Activated CD4-positive, alpha-beta T cell treated with anti-CD3 and anti-CD28 coated beads, Interleukin-2, amount 50 U/mL, for 16 hours (primary cell): Measurements from ENCODE around the gene AVPI1.
"Not testable (repeated sequence)": the region's sequence is repeated elsewhere in the genome, so short reads cannot be mapped to it uniquely, and the experiment has no call there.

Source experiments
- DNase-seq: peaks from one replicate; pipeline ENCODE4 v3.0.0-alpha.2; 2020

AVPI1 gene

DNA sequence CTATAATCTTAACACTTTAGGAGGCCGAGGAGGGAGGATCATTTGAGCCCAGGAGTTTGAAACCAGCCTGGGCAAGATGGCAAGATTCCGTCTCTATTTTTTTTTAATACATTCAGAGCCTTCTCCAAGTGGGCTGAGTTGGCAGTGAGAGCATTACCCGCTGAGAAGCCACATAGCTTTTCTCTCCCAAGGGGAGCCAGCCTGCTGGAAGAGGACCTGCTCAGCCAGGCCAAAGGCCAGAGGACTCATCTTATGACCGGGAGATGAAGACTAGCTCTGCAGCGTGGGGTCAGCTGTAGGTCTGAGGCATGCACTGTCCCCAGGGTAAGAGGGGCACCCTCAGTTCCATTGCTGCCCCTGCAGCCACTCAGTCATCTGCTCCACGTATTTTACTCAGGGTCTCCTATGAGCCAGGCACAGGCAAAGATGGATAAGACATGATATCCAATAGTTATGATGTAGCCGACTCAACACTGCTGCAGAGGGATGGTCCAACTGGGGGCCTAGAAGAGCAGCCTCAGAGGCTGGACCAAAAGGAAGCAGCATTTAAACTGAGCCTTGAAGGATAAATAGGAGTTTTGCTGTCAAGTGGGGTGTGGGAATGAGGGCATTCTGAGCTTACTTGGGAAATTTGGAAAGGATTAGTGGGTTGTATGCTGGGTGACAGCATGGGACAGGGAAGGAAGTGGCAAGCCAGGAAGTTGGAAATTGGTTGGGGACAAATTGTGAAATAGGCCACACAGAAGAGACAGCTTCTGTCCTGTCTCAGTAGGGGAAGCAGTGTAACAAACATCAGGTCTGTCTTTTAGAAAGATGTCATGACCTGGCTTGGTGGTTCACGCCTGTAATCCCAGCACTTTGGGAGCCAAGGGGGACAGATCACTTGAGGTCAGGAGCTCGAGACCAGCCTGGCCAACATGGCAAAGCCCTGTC is 24.9 kb upstream of the AVPI1 start:
- DNase-seq: no peak

DNA sequence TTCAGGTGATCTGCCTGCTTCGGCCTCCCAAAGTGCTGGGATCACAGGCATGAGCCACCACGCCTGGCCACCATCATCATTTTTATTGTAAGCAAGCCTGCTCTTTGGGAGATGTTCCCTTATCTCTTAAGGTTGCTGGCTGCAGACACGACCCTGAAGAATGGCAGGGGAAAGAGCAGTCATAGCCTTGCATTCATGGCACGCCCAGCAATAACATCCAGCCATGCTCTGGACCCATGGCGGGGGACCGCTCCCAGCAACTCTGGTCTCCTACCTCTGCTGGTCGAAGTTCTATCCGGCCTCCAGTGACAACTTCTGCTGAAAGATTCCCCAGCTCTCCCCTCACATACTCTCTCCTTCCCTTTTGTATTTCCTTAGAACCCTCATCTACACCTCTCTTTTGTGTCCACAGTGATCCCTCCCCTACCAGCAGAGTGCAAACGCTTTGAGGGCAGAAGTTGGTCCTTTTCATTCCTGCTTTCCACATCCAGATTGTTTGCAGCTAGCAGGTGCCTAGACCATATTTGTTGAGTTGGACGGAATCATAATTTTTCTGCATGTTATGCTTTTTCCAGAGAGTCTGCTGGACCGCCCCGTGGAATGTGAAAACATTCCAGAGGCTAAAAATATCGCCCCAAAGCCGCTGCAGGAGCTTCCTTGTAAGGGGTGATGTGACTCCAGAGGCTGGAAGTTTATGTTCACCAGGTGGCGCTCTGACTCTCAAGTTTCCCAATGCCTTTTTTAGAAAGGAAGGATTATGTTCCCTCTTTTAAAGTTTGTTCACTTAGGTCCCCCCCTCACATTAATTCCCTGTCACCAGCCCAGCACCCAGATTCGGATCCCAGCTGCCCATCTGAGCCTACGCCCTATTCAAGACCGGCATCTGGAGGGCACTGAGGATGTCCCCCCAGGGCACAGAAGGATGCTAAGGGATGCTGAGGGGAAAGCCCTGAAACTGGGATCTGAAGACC is 22.2 kb upstream of the AVPI1 start:
- DNase-seq: no peak

DNA sequence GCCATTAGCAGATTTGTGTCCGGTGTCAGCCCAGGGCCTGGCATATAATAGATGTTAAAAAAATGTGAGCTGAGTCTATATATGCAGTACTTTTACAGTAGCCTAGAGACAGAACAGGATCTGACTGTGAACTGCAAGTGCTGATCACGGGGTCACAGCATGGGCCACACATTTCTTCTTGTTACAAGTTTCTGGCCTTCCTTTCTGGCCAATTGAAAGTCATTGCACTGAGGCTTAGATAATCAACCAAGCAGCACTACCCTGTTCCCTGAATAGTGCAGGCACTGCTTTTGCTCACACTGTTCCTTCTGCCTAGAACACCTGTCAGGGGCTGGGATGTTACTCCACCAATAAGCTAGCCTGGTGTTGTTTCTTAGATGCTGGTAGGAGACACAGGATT is 21.1 kb upstream of the AVPI1 start:
- no peak for DNase-seq

DNA sequence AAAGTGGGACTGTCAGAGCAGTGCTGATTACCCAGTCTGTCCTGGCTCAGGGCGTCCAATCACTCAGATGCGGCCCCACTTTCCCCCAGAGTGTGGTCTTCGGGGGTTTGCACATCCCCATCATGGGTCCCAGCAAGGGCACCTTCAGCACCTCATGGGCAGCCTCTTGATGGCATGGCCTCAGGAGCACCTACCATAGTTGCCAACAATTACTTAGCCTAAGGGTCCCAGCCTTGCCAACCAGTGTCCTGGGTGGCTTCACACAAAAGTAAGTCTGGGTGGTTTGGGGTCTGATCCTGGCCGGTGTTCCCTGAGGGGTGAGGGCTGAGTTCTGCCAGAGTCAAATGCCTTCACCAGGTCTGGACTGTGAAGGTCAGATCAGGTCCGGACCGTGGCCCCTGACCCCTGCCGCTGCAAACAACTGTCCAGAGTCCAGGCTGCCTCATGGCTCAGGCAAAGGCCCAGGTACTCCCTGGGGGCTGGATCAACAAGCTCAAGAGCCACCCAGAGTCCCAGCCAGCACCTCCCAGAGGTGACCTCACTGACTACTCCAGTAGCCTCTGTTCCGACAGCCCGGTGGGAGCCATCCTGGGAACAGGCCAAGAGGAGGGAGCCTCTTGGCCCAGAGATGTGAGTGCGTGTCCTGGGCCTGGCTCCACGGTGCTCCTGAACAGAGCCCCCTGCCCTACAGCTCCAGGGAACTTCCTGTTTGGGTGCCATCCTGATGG is 20.3 kb upstream of the AVPI1 start:
- DNase-seq: no peak

DNA sequence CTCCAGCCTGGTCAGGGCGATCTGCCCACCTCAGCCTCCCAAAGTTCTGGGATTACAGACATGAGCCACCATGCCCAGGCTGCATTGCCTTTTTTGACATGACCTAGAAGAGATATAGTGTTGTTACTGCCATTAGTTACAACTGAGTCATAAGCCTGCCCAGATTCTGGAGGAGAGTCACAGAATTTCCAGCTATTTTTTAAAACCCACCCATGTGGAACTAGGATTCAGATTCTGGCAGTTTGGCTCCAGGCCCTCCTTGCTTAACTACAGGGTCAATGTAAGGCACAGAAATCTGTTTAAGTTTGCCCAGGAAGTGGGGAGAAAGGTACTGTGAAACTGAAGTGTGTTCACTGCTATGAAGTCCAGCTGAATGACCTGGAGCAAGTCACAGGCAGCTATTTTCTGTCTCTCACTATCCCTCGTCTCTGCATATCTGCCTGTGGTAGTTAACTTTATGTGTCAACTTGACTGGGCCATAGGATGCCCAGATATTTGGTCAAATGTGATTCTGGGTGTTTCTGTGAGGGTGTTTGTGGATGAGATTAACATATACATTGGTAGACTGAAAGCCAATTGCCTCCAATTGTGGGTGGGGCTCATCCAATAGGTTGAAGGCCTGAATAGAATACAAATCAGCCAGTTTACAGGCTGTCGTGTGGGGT is 18.1 kb upstream of the AVPI1 start:
- DNase-seq: no peak

DNA sequence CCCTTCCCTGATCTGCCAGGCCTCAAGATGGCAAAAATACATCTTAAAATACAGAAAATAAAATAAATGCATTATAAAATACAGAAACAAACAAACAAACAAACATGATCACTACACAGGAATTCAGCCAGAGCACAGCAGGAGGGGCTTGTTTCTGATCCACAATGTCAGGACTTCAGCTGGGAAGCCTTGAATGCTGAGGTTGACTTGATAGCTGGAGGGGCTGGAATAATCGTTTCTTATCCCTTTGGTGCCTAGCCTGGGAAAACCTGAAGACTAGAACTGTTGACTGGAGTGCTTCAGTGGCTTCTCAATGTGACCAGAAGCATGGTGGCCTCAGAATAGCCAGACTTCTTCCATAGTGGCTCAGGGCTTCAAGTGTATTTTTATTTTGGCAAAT is 17.3 kb upstream of the AVPI1 start:
- DNase-seq: no peak

DNA sequence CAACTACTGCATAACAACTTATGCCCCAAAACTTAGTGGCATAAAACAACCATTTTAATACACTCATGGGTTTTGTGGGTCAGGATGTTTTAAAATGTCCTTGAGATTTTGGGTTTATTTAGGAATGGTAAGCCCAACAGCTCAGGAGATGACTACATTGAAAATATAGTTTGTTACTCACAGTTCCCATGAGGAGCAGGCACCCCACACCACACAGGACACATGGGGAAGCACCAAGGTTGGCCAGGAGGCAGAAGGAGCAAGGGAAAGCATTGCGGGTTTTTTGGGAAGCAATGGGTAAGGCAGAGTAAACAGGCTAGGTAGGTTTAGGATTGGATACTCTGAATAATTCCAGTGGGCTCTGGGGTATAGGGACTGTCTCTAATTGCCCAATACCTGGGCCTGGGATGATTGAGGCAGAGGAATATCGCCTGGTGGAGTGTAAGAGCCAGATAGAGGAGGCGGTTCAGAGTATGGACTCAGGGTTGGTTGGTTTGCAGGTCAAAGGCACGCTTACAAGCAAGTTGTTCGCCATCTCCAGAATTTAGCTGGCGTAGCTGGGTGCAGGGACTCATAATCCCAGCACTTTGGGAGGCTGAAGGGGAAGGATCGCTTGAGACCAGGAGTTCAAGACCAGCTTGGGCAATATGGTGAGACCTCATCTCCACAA is 16.5 kb upstream of the AVPI1 start:
- no peak for DNase-seq

DNA sequence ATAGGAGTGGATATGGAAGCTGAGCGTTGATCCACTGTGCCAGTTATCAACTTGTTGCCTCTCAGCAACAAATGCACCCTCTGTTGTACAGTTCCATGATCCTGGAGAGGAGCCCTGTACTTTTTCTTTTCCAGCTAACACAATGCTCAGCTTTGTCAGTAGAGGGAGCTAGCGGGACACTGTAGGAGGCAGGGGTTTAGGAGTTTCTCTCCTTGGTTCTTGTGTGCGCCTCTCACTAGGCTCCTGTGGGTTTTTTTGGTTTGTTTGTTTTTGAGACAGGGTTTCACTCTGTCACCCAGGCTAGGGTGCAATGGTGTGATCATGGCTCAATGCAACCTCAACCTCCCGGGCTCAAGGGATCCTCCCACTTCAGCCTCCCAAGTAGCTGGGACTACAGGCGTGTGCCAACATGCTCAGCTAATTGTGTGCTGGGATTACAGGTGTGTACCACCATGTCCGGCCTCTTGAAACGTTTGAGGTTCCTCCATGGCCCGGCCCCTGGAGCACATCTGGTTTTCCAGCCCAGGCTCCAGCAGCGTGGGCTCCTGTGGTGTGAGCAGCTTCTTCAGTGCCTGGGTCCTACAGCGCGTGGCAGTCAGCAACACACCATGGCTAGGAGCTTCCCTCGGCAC is 14.5 kb upstream of the AVPI1 start:
- peak; percentile 75 for DNase-seq

DNA sequence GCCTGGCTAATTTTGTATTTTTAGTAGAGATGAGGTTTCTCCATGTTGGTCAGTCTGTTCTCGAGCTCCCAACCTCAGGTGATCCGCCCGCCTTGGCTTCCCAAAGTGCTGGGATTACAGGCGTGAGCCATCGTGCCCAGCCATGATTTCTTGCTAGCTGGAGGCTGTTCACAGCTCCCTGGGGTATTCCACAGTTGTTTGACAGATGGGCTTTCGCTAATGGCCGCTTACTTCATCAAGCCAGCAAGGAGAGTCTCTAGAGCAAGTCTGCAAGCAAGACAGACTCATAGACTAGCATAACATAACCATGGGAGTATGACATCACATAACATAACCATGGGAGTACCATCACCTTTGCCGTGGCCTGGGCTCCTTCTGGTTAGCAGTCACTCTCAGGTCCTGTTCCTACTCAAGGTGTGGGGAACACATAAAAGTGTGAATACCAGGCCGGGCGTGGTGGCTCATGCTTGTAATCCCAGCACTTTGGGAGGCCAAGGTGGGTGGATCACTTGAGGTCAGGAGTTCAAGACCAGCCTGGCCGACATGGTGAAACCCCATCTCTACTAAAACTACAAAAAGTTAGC is 11.1 kb upstream of the AVPI1 start:
- DNase-seq: not testable (repeated sequence)

DNA sequence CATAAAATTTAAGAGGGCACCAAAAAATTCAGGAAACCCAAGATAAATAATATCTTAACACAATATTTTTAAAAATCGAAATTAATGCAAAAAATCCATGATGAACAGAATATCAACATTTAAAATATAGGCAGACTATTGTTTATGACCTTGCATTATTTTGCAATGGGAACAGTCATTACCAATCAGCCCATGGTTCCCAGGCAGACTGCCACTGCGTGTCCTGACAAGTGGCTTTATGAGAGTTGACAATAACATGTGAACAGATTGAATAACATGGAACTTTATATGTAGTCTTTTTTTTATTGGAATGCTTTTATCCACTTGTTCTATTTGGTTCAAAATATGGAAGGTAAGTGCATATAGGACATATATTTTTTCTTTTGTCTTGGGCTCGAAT is 3.1 kb upstream of the AVPI1 start:
- DNase-seq: no peak

DNA sequence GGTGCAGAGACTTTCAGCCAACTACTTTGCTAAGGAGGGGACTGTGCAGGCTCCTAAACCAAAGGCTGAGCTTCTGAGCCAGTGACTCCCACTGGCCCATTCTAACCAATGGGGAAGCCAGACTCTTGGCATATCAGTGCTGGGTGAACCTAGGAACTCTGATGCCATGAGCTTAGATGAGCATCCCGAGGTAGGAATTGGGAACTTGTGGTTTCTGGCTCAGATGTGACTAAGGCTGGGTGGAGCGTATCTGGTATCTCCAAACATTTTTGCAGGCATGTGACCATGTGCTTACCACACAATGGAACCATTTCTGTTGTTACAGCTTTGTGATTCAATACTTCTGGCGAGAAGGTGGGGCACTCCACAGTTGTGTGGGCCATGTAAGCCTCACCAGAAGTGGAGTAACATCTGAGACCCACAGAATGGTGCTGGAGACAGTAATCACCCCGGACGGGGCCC is 2.5 kb upstream of the AVPI1 start:
- DNase-seq: no peak

DNA sequence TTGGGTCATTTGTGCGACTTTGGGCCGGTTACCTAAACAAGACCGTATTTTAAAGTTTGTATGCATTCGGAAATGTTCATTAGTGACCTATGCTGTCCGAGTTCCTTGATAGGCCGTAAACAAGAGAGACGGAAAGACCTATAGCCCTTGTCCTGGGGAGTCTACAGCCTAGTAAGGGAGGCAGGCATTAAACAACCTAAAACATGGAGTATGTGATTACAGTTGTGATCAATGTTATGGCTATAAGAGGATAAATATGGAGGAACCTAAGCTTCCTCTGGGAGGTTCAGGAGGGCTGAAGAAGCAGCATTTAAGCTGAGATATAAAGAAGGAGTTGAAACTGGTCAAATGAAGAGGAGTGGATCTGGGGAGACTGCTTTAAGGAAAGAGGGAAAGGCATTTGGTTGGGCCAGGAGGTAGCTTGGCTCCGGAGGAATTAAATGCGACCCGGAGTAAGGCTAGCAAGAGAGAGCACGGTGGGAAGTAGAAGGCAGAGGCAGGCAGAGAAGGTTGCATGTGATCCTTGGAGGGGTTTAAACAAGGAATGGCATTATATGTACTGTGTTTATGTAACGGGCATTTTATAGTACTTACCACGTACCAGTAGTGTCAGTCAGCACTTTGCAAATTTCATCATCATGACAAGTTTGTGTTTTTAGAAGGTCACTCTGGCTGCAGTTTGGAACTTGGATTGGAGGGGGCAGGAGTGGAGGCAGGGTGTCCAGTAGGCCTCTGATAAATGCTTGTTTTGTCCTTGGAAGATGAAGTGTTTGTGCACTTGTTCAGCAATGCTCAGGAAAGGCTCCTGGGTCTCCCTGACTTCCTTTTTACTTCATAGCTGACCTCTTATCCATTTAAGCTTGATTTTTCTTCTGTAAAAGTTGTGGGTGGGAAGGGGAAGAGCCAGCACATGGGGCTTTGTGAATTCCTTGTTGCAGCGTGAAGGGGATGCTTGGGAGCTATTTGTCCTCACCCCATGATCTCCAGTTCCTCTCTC is 1.0 kb upstream of the AVPI1 start:
- DNase-seq: no peak

DNA sequence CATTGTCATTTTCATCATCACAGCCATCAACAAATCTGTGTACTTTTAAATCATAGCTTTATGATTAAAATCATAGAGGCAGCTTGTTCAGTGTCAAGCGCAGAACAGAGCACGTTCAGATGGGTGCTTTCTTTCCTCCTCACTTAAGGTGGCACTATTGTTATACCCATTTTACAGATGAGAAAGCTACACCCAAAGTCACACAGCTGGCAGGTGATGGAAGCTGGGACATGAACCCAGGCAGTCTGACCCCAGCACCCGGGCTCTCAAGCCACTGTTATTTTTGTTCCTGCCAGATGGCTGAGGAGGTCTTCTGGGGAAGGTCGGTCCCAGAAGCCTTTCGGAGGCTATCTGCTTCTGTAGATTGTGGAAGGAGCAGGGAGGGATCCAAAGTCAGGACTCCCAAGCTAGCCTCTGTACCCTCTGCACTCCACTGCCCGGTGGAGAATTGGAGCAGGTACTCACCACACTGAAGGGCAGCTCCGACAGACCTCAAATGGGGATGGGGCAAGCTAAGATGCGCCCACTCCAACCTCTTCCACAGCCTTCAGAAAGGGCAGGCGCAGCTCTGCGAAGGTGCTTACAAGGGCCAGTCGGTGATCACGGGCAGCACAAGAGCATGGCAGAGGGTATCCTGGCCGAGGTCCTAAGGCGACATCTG is 610 bp downstream of the AVPI1 start:
- peak; percentile 21 for DNase-seq

DNA sequence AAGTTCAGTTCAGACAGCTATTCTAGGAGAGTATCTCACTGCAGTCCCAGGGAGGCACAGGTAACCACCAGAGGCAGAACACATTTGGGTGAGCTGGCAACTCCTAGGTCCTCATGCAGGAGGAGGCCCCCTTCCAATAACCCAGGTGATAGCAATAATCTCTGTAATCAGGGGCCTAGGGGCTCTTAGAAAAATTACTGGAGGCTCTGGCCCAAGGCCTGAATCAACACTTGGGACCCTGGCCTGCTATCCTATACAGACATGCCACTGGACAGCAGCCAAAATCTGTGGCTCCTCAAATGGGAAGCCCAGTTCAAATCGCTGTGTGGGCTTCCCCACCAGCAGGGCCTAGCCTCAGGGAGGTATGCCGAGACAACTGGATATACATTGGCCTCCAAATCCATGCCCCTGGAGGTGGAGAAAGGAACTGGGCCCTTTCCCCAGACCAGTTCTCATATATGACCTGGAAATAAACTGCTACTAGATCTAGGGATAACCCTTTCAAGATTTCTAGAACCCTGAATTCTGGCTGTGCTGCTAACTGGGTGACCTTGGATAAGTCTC is 1.6 kb downstream of the AVPI1 start:
- no peak for DNase-seq

DNA sequence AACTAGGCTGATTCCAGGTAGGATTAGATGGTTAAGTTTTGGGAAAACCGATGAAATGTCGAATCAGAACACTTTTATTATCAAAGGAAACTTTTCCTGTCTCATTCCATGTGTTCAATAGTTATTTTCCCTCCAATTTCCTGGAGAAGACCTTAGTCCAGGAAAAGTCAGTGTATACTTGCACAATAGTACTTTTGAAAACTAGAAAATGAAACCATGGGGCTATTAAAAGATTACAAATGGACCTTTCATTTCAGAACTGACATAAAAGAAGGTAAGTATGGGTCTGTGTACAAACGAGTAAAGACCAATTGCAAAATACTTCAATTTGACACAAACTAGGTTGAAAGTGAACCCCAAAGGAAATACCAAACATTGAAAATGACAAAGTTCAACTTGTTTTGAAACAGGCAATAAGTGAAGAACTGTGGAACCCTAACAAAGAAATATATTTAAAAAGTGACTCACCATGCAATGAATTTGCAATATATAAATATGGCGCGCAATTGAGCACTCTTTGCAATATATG is 2.1 kb downstream of the AVPI1 start:
- no peak for DNase-seq

DNA sequence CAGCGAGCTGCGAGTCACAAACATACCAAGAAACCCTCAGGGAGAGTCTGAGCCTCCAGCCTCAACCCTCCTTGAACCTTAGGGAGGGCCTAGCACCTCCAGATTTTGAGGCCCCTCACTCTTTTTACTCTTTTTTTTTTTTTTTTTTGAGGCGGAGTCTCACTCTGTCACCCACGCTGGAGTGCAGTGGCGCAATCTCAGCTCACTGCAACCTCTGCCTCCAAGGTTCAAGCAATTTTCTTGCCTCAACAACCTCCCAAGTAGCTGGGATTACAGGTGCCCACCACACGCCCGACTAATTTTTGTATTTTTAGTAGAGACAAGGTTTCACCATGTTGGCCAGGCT is 2.7 kb downstream of the AVPI1 start:
- not testable (repeated sequence) for DNase-seq

DNA sequence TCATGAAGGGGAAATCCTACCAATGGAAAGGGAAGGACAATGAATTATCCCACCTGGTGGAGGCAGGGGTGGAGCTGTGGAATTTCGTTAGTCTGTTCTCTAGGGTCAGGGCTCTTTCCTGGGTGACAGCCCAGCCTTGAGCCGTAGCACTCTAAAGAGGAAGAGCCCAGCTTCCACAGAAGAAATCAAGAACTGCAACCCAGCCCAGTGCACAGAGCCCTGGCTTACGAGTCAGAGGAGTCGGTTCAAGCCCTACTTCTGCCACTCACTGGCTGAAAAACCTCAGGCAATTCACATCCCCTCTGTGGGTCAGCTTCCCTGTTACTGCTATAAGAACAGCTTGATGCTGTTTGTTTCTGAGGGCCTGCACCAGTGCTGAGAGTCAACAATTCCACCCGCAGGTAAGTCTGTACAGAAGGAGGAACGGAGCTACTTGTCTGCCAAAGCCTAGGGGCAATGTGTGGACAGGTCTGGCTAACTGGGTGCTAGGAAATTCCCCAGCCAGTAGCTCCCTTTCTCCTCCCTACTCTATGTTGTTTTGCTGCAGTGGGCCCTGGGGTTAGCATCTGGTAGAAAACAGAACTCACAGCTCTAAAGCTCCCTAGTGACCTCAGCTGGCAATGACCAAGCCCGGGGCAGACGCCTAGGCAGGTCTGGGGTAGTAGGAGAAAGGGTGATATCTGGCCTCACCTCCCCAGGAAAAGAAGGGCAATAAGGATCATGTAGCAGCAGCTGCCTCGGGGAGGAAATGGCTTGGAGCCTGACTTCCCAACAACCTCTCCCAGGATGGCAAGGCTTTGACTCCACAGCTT is 3.3 kb downstream of the AVPI1 start:
- no peak for DNase-seq

DNA sequence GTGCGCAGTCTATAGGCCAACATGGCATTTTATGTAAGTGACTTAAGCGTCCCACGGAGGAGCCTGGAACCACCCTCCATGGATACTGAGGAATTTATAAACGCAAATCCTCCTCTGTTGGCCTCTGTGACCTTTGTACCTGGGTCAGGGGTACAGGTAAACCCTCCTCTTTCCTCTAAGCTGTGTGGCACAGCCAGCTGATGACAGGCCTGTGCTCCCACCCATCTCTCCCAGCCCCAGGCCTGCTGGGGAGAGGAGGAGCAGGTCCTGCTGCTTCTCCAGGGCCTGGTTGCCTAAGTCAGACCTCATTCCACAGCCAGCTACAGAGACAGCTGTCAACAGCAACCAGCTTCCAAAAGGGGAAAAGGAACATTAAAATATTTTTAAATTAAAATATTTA is 5.0 kb downstream of the AVPI1 start:
- DNase-seq: no peak
